ENCODE measurements around the gene LEMD3.
"Not testable (repeated sequence)": the region's sequence is repeated elsewhere in the genome, so short reads cannot be mapped to it uniquely, and the experiment has no call there.

LEMD3 gene

GRCh38 chr12:65279369-65280112 lies 110.2 kb downstream of the LEMD3 start:
- DNase-seq = no peak

- DNase-seq = no peak
Measured at GRCh38 chr12:65280306-65280705, 110.9 kb downstream of the LEMD3 start.

GRCh38 chr12:65282840-65283239 lies 113.5 kb downstream of the LEMD3 start:
- DNase-seq = no peak

GRCh38 chr12:65285532-65285931 lies 116.1 kb downstream of the LEMD3 start:
- not testable (repeated sequence) for DNase-seq

- no peak for DNase-seq
Measured at GRCh38 chr12:65287426-65287825, 118.0 kb downstream of the LEMD3 start.

GRCh38 chr12:65292241-65292640 lies 122.9 kb downstream of the LEMD3 start:
- no peak for DNase-seq

- no peak for DNase-seq
Measured at GRCh38 chr12:65293735-65294134, 124.4 kb downstream of the LEMD3 start.

GRCh38 chr12:65294641-65295262 lies 125.4 kb downstream of the LEMD3 start:
- no peak for DNase-seq

- no peak for DNase-seq
Measured at GRCh38 chr12:65296508-65297265, 127.3 kb downstream of the LEMD3 start.

Data from DMS79 (cell line).